ENCODE results near the gene FSTL4. TPM values are rescaled to one million over a fixed set of nuclear protein-coding genes. Genes with fewer than 3 reads are reported as not detected.
"Not testable (repeated sequence)": the region's sequence is repeated elsewhere in the genome, so short reads cannot be mapped to it uniquely, and the experiment has no call there.

FSTL4 gene
- total RNA-seq, 1 experiment from 2014 or later: 2.7 TPM

GRCh38 chr5:133538718-133539117, 73.6 kb downstream of the FSTL4 start:
- TF ChIP-seq CTCF (IDR thresholded peaks at IDR 0.05; ENCODE audit: insufficient read depth in 1 of 2, low read depth in 1 of 2, low read length in 1 of 2, severe bottlenecking in 1 of 2, unreplicated experiment in 1 of 2): no peak

GRCh38 chr5:133535241-133535929, 77.0 kb downstream of the FSTL4 start:
- H3K27ac Mint-ChIP-seq (ENCODE audit: unreplicated experiment); H3K4me1 Mint-ChIP-seq (ENCODE audit: low read depth, unreplicated experiment); POLR2A ChIA-PET; H3K4me1 ChIP-seq; BruUV-seq (replicated peaks); CTCF ChIA-PET; H3K27me3 ChIP-seq (replicated peaks; ENCODE audit: control insufficient read depth, insufficient read depth, low read length); H3K9me3 Mint-ChIP-seq (ENCODE audit: unreplicated experiment); intact Hi-C loops (cut with micrococcal nuclease; ENCODE audit: unreplicated experiment); DNase-seq; H3K36me3 ChIP-seq (ENCODE audit: control insufficient read depth, insufficient read depth, low read length); H3K4me3 Mint-ChIP-seq (ENCODE audit: unreplicated experiment); H3K36me3 Mint-ChIP-seq (ENCODE audit: insufficient read depth, unreplicated experiment); H3K9me3 ChIP-seq; H3K4me3 ChIP-seq (ENCODE audit: low read depth, low read length): not testable (repeated sequence)
- peaks cover 12% of the 10 kb centered on the region for H3K27me3 Mint-ChIP-seq (ENCODE audit: insufficient read depth, unreplicated experiment)

More at GRCh38 chr5:133538718-133539117, 73.6 kb downstream of the FSTL4 start:
- no peaks in the 10 kb centered on the region for H3K36me3 Mint-ChIP-seq (ENCODE audit: insufficient read depth, unreplicated experiment)
- no peaks in the 10 kb centered on the region for H3K4me1 Mint-ChIP-seq (ENCODE audit: low read depth, unreplicated experiment)
- H3K27me3 ChIP-seq (replicated peaks; ENCODE audit: control insufficient read depth, insufficient read depth, low read length): no peaks in the 10 kb centered on the region; the same call in 1 of the 2 replicates
- H3K36me3 ChIP-seq (ENCODE audit: control insufficient read depth, insufficient read depth, low read length): no peaks in the 10 kb centered on the region
- H3K4me3 ChIP-seq (ENCODE audit: low read depth, low read length): no peak overlapping the region
- H3K9me3 ChIP-seq: no peaks in the 10 kb centered on the region
- peaks cover 19% of the 10 kb centered on the region for H3K27me3 Mint-ChIP-seq (ENCODE audit: insufficient read depth, unreplicated experiment)
- H3K27ac Mint-ChIP-seq (ENCODE audit: unreplicated experiment): no peak overlapping the region
- H3K4me3 Mint-ChIP-seq (ENCODE audit: unreplicated experiment): no peak overlapping the region
- no TSS peak for BruUV-seq (replicated peaks)
- no peaks in the 10 kb centered on the region for H3K9me3 Mint-ChIP-seq (ENCODE audit: unreplicated experiment)
- ChIA-PET POLR2A (no interaction called here), CTCF (no interaction called here)
- intact Hi-C loops (cut with micrococcal nuclease; ENCODE audit: unreplicated experiment): no loop called here
- no peak for DNase-seq
- H3K4me1 ChIP-seq: no peaks in the 10 kb centered on the region

- Mint-ChIP-seq H3K27me3 (ENCODE audit: insufficient read depth, unreplicated experiment) (peaks cover 10% of the 10 kb centered on the region), H3K4me3 (ENCODE audit: unreplicated experiment) (no peak overlapping the region), H3K9me3 (ENCODE audit: unreplicated experiment) (no peaks in the 10 kb centered on the region), H3K36me3 (ENCODE audit: insufficient read depth, unreplicated experiment) (no peaks in the 10 kb centered on the region), H3K4me1 (ENCODE audit: low read depth, unreplicated experiment) (no peaks in the 10 kb centered on the region), H3K27ac (ENCODE audit: unreplicated experiment) (no peak overlapping the region)
- no peak overlapping the region for H3K4me3 ChIP-seq (ENCODE audit: low read depth, low read length)
- no TSS peak for BruUV-seq (replicated peaks)
- no peaks in the 10 kb centered on the region for H3K9me3 ChIP-seq
- no peaks in the 10 kb centered on the region for H3K4me1 ChIP-seq
- H3K36me3 ChIP-seq (ENCODE audit: control insufficient read depth, insufficient read depth, low read length): no peaks in the 10 kb centered on the region
- intact Hi-C loops (cut with micrococcal nuclease; ENCODE audit: unreplicated experiment): no loop called here
- no peak for TF ChIP-seq CTCF (IDR thresholded peaks at IDR 0.05; ENCODE audit: insufficient read depth in 1 of 2, low read depth in 1 of 2, low read length in 1 of 2, severe bottlenecking in 1 of 2, unreplicated experiment in 1 of 2)
- ChIA-PET POLR2A (no interaction called here), CTCF (no interaction called here)
- no peaks in the 10 kb centered on the region; the same call in 1 of the 2 replicates for H3K27me3 ChIP-seq (replicated peaks; ENCODE audit: control insufficient read depth, insufficient read depth, low read length)
- DNase-seq: no peak
These were observed 77.8 kb downstream of the FSTL4 start for GRCh38 chr5:133534566-133534965.
